ENCODE results near the gene BLCAP.

DNA sequence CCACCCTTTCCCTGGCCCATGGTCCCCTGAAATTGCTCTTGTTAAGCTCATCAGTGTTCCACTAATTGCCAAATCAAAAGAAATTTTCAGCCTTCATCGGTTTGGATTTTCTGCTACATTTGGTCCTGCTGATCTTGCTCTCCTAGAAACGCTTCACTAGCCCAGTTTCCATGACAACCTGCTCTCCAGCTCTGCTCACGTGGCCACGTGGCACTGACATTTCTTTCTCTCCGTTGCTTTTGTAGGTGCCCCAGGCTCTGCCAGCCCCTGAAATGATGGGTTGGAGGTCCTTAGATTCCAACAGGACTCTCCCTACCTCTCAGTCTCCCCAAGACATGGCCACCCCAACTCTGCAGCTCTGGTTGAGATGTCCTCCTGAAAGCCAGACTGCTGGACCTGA lies 52.4 kb downstream of the BLCAP start:
- TF ChIP-seq, protein P1, sequence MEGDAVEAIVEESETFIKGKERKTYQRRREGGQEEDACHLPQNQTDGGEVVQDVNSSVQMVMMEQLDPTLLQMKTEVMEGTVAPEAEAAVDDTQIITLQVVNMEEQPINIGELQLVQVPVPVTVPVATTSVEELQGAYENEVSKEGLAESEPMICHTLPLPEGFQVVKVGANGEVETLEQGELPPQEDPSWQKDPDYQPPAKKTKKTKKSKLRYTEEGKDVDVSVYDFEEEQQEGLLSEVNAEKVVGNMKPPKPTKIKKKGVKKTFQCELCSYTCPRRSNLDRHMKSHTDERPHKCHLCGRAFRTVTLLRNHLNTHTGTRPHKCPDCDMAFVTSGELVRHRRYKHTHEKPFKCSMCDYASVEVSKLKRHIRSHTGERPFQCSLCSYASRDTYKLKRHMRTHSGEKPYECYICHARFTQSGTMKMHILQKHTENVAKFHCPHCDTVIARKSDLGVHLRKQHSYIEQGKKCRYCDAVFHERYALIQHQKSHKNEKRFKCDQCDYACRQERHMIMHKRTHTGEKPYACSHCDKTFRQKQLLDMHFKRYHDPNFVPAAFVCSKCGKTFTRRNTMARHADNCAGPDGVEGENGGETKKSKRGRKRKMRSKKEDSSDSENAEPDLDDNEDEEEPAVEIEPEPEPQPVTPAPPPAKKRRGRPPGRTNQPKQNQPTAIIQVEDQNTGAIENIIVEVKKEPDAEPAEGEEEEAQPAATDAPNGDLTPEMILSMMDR (IDR thresholded peaks at IDR 0.05): no peak
- TF ChIP-seq POLR2A (IDR thresholded peaks at IDR 0.05): no peak

Data from lower leg skin (tissue), 3 donors.